ENCODE data around the gene HDAC11.

DNA sequence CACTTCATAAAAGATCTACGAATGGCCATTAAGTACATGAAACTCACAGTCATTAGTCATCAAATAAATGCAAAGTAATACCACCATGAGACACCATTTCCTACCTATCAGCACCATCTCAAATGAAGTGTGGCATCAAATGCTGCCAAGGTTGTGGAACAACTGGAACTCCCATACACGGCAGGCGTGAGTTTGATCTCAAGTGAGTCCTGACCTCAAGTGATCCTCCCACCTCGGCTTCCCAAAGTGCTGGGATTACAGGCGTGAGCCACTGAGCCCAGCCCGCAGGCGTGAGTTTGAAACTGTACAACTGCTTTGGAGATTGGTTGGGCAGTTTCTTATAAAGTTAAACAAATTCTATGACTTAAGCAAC, 28.8 kb upstream of the HDAC11 start:
- TF ChIP-seq POLR2AphosphoS5 (IDR thresholded peaks at IDR 0.05), result no peak
- TF ChIP-seq, protein P1, sequence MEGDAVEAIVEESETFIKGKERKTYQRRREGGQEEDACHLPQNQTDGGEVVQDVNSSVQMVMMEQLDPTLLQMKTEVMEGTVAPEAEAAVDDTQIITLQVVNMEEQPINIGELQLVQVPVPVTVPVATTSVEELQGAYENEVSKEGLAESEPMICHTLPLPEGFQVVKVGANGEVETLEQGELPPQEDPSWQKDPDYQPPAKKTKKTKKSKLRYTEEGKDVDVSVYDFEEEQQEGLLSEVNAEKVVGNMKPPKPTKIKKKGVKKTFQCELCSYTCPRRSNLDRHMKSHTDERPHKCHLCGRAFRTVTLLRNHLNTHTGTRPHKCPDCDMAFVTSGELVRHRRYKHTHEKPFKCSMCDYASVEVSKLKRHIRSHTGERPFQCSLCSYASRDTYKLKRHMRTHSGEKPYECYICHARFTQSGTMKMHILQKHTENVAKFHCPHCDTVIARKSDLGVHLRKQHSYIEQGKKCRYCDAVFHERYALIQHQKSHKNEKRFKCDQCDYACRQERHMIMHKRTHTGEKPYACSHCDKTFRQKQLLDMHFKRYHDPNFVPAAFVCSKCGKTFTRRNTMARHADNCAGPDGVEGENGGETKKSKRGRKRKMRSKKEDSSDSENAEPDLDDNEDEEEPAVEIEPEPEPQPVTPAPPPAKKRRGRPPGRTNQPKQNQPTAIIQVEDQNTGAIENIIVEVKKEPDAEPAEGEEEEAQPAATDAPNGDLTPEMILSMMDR (IDR thresholded peaks at IDR 0.05), result no peak
